Measurements from ENCODE around the gene CASZ1.

Gene CASZ1

DNA sequence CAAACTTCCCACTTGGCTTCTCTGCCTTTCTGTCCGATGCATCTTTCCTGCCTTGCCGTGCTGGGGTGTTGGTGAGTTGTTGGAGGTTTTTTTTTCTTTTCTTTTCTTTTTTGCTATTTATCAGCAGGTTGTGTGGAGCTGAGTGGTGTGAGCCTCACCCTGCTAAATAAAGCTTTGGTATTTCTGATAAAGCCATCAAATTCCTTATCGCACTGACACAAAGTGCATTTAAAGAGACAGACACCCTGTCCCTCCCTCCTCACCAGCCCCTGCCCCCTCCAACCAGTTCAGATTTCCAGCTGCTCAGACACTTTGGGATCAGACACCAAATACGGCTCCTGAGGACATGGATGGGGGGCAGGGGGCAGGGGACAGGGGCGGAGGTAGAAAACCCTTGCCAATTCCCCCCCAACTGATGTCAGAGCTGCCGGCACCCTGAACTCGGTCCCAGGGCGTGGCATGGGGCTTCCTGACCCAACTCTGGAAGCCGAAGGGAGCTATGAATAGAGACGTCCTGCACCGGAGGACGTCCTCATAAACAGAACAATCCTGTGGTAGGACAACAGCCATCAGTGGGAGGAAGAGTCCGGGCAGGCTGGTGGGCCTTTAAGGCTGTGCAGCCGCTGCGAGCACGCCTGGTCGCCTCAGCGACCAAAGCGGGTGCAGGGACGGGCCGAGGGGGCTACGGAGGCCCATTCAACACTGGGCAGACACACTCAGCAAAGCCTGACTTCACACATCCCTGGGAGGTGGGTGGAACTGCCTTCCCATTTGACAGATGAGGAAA is 79.0 kb downstream of the CASZ1 start:
- no peak for TF ChIP-seq ZNF274 (IDR thresholded peaks at IDR 0.05; ENCODE audit: low read depth, low read length)
- no peak overlapping the region for H3K4me3 ChIP-seq (ENCODE audit: low read length)

- no peak for TF ChIP-seq ZNF274 (IDR thresholded peaks at IDR 0.05; ENCODE audit: low read depth, low read length)
- H3K4me3 ChIP-seq (ENCODE audit: low read length), result no peak overlapping the region
Measured at GRCh38 chr1:10716840-10717239, 79.6 kb downstream of the CASZ1 start.

GRCh38 chr1:10714337-10715114 is 81.9 kb downstream of the CASZ1 start:
- H3K4me3 ChIP-seq (ENCODE audit: low read length), result no peak overlapping the region
- no peak for TF ChIP-seq ZNF274 (IDR thresholded peaks at IDR 0.05; ENCODE audit: low read depth, low read length)

- no peak overlapping the region for H3K4me3 ChIP-seq (ENCODE audit: low read length)
- TF ChIP-seq ZNF274 (IDR thresholded peaks at IDR 0.05; ENCODE audit: low read depth, low read length), result no peak
Measured at GRCh38 chr1:10713614-10714013, 82.8 kb downstream of the CASZ1 start.

- no peak for TF ChIP-seq ZNF274 (IDR thresholded peaks at IDR 0.05; ENCODE audit: low read depth, low read length)
- H3K4me3 ChIP-seq (ENCODE audit: low read length), result no peak overlapping the region
Measured at GRCh38 chr1:10712568-10713362, 83.7 kb downstream of the CASZ1 start.

DNA sequence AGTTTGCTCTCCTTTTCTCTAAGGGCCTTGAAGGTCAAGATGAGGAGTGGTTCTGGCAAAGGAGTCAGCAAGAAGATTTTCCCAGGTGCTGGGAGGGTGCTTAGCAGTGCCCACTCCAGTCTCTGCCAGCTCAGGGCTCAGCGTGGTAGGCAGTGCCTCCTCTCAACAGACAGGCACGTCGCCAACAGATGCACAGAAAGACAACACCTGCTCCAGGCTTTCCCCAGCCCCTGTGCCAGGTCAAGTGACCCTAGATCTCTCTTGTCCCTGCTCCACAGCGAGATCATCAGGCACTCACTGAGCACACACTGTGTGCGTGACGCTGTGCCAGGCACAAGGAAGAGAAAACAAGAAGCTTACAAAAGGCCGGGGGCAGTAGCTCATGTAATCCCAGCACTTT is 86.0 kb downstream of the CASZ1 start:
- no peak overlapping the region for H3K4me3 ChIP-seq (ENCODE audit: low read length)
- TF ChIP-seq ZNF274 (IDR thresholded peaks at IDR 0.05; ENCODE audit: low read depth, low read length), result no peak

DNA sequence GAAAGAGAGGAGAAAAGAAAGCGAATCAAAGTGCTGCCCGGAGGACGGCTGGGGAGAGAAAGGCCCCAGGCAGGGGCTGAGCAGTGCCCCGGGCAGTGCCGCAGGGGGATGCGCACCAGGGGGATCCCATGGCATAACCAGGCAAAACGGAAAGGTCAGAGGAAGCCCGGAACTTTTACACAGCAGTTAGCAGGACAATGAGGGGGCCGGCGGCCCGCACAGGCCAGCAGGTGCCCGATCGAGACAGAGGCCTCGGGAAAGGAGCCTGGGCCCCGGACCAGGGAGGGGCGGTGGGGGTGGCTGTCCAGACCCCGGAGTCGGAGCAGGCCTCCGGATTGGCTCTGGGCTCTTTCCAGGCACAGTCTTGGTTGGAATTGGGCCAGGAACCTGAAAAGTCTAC is 86.8 kb downstream of the CASZ1 start:
- H3K4me3 ChIP-seq (ENCODE audit: low read length), result no peak overlapping the region
- no peak for TF ChIP-seq ZNF274 (IDR thresholded peaks at IDR 0.05; ENCODE audit: low read depth, low read length)

- no peak for TF ChIP-seq ZNF274 (IDR thresholded peaks at IDR 0.05; ENCODE audit: low read depth, low read length)
- H3K4me3 ChIP-seq (ENCODE audit: low read length), result no peak overlapping the region
Measured at GRCh38 chr1:10709165-10709564, 87.3 kb downstream of the CASZ1 start.

DNA sequence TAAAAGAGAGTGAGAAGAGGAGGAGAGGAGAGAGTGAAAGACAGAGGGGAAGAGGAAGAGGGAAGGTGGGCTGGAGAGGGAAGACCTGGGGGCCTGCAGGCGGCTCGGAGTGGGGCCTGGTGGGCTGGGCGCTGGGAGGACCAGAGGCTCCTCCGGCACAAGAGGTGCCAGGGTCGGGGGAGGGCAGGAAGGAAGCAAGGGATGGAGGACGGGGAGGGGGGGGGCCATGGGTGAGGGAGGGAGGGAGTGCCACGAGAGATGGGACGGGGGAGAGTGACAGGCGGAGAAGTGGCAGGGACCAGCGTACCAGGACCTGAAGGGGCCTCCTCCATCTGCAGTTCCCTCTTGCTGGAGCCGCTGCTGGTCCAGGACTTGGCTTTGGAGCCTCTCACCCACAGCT is 87.7 kb downstream of the CASZ1 start:
- TF ChIP-seq ZNF274 (IDR thresholded peaks at IDR 0.05; ENCODE audit: low read depth, low read length), result no peak
- no peak overlapping the region for H3K4me3 ChIP-seq (ENCODE audit: low read length)

- no peak overlapping the region for H3K4me3 ChIP-seq (ENCODE audit: low read length)
- no peak for TF ChIP-seq ZNF274 (IDR thresholded peaks at IDR 0.05; ENCODE audit: low read depth, low read length)
Measured at GRCh38 chr1:10707208-10707607, 89.2 kb downstream of the CASZ1 start.

DNA sequence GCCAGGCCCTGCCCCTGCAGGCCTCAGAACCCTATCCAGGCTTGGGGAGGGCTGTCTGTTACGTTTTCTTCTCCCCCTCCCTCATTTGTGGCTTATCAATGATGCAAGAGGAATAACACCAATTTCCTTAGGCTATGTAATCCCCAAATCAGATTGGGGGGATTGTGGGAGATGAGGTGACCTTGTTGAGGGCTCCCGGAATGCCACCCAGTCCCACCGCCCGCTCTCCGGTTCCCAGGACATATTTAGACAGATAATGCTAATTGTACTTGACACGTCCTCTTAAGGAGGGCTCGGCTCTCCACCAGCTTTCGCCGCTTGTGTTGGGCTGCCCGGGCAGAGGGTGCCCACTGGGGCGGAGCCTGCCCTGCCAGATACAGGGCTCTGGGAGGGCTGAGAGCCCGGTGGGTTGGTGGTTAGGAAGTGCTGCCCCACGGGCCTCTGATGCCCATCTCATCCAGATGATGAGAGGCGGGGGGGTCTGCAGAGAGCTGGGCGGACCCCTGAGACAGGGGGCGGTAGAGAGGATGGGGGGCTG is 90.0 kb downstream of the CASZ1 start:
- TF ChIP-seq ZNF274 (IDR thresholded peaks at IDR 0.05; ENCODE audit: low read depth, low read length), result no peak
- H3K4me3 ChIP-seq (ENCODE audit: low read length), result no peak overlapping the region

DNA sequence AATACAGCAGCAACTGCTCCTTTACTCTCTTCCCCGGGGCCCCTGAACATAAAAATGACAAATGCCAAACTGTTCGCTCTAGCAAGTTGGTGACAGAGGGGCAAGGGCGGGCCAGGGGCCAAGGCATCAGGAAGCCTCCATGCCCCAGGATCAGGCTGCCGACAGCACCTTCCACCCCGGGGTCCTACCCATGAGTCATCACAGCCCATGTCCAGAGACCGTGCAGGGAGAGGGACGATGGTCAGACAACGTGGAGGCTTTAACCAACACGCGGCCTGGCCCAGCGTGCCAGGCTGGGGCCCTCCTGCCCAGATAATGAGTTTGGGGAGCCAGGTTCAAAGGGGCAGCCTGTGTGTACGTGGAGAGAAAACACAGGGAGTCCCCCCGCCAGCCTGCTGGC is 90.5 kb downstream of the CASZ1 start:
- TF ChIP-seq ZNF274 (IDR thresholded peaks at IDR 0.05; ENCODE audit: low read depth, low read length), result no peak
- H3K4me3 ChIP-seq (ENCODE audit: low read length), result no peak overlapping the region

- no peak overlapping the region for H3K4me3 ChIP-seq (ENCODE audit: low read length)
- TF ChIP-seq ZNF274 (IDR thresholded peaks at IDR 0.05; ENCODE audit: low read depth, low read length), result no peak
Measured at GRCh38 chr1:10704368-10704882, 92.0 kb downstream of the CASZ1 start.

GRCh38 chr1:10703702-10704101 is 92.7 kb downstream of the CASZ1 start:
- no peak overlapping the region for H3K4me3 ChIP-seq (ENCODE audit: low read length)
- TF ChIP-seq ZNF274 (IDR thresholded peaks at IDR 0.05; ENCODE audit: low read depth, low read length), result no peak
